ENCODE results near the gene HOXD11. TPM values are rescaled to one million over a fixed set of nuclear protein-coding genes. Genes with fewer than 3 reads are reported as not detected.
A peak's percentile ranks its signal among the peaks of the same experiment; 100 is the strongest.

HOXD11 gene
- not detected for total RNA-seq

- no peak within 1 kb of the TSS for H3K27ac ChIP-seq
Observed at GRCh38 chr2:176106581-176107539, at the start of gene HOXD11. TSS of gene HOXD11 (plus strand) at chr2:176107280. CDS start at chr2:176107356, 76 bp downstream.

GRCh38 chr2:176063958-176064357, 43.1 kb upstream of the HOXD11 start:
- no peak for DNase-seq (ENCODE audit: low spot score)
- no peak overlapping the region for H3K4me3 ChIP-seq
- H3K27ac ChIP-seq: no peak overlapping the region
- peaks cover 0 to 20% of the 10 kb centered on the region in 2 donors for H3K4me1 ChIP-seq
- H3K36me3 ChIP-seq: no peaks in the 10 kb centered on the region
- peaks cover 2 to 17% of the 10 kb centered on the region in 2 donors for H3K27me3 ChIP-seq
- no peak for TF ChIP-seq CTCF (IDR thresholded peaks at IDR 0.05)
- H3K9me3 ChIP-seq: no peaks in the 10 kb centered on the region

More at GRCh38 chr2:176106581-176107539, at the start of gene HOXD11:
- DNase-seq (ENCODE audit: low spot score): no peak
- no peaks in the 10 kb centered on the region for H3K9me3 ChIP-seq
- no peak for TF ChIP-seq CTCF (IDR thresholded peaks at IDR 0.05)
- H3K36me3 ChIP-seq: no peaks in the 10 kb centered on the region
- peak within 1 kb of the TSS in 1 of 2 donors; percentile 32 for H3K4me3 ChIP-seq
- H3K27me3 ChIP-seq: peaks cover 66 to 90% of the 10 kb centered on the region in 2 donors
- peaks cover 0 to 39% of the 10 kb centered on the region in 2 donors for H3K4me1 ChIP-seq

GRCh38 chr2:176066645-176067588, 40.2 kb upstream of the HOXD11 start:
- H3K4me3 ChIP-seq: peak overlapping the region in 1 of 2 donors; percentile 29
- no peak for TF ChIP-seq CTCF (IDR thresholded peaks at IDR 0.05)
- H3K27ac ChIP-seq: no peak overlapping the region
- H3K36me3 ChIP-seq: no peaks in the 10 kb centered on the region
- H3K4me1 ChIP-seq: peaks cover 0 to 20% of the 10 kb centered on the region in 2 donors
- DNase-seq (ENCODE audit: low spot score): no peak
- peaks cover 3 to 21% of the 10 kb centered on the region in 2 donors for H3K27me3 ChIP-seq
- no peaks in the 10 kb centered on the region for H3K9me3 ChIP-seq

GRCh38 chr2:176067589-176068418, 39.3 kb upstream of the HOXD11 start:
- H3K36me3 ChIP-seq: no peaks in the 10 kb centered on the region
- no peak overlapping the region for H3K27ac ChIP-seq
- peaks cover 0 to 20% of the 10 kb centered on the region in 2 donors for H3K4me1 ChIP-seq
- H3K4me3 ChIP-seq: peak overlapping the region in 1 of 2 donors; percentile 29
- no peak for TF ChIP-seq CTCF (IDR thresholded peaks at IDR 0.05)
- no peak for DNase-seq (ENCODE audit: low spot score)
- H3K9me3 ChIP-seq: no peaks in the 10 kb centered on the region
- peaks cover 12 to 30% of the 10 kb centered on the region in 2 donors for H3K27me3 ChIP-seq

- Histone ChIP-seq H3K9me3 (no peaks in the 10 kb centered on the region), H3K4me1 (peaks cover 0 to 20% of the 10 kb centered on the region in 2 donors), H3K4me3 (no peak overlapping the region), H3K27ac (no peak overlapping the region), H3K27me3 (peaks cover 18 to 36% of the 10 kb centered on the region in 2 donors), H3K36me3 (no peaks in the 10 kb centered on the region)
- DNase-seq (ENCODE audit: low spot score): no peak
- TF ChIP-seq CTCF (IDR thresholded peaks at IDR 0.05): no peak
Observed at GRCh38 chr2:176068419-176068832, 38.7 kb upstream of the HOXD11 start.

Data from right atrium auricular region (tissue), 2 donors.